AG08396 (cell line): ENCODE results near the gene RPGRIP1L.

ENCODE experiments used
- DNase-seq: peaks from one replicate; pipeline ENCODE4 v3.0.0; 2012; ENCODE audit warnings: low spot score, mixed read lengths

RPGRIP1L gene

DNA sequence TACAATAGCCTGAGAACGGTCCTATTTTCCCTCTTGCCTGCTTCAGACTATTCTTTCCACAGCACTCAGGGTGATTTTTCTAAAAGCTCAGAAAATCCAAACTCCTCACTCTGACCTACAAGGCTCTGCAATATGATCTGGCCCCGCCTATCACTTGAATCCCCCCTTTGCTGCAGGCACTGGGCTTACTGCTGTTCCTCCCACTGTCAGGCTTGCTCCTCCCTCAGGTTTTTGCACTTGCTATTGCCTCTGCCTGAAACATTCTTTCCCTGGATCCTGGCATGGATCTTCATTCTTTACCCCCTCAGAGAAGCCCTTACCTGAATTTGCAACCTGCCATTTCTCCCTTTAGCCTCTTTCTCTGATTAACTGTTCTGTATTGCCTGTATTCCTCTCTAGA is 52.3 kb downstream of the RPGRIP1L start:
- no peak for DNase-seq

DNA sequence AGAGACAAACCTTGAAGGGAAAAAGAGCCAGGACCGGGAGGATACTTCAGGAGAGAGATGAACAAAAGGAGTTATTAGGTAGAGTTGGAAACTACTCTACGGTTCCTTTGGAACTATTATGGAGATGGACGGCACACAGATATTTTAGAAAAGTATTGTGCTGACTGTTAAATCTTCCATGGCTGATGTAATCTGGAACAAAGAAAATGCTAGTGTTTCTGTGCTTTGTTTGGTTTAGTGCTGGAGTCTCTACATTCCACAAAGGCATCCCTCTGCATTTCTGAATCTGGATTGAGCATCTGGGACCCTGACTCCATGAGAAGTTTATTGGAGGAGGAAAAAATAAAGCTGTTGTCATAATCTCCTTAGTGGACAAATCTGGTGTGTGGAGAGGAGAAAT is 57.2 kb downstream of the RPGRIP1L start:
- DNase-seq, result no peak

GRCh38 chr16:53643474-53643873 is 60.2 kb downstream of the RPGRIP1L start:
- DNase-seq, result no peak

- no peak for DNase-seq
Observed at GRCh38 chr16:53642094-53642493, 61.6 kb downstream of the RPGRIP1L start.

GRCh38 chr16:53636978-53637377 is 66.7 kb downstream of the RPGRIP1L start:
- no peak for DNase-seq

DNA sequence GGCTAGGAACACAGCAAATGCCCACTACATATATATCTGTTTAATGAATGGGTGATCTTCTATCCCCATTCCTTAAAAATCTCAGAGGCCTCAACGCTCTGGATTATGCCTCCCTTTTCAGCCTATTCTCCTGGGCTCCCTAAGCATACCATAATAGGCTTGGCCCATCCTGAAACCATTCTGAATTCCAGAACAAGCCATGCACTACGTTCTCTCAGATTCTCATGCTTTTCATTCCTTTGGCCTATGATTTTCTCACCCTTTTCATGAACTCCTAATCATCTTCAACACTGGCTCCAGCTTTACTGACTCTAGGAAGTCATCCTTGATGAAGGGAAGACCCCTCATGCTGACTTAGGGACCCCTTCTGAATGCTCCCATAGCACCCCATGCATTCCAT is 71.1 kb downstream of the RPGRIP1L start:
- no peak for DNase-seq

- DNase-seq, result no peak
Observed at GRCh38 chr16:53631236-53632025, 72.2 kb downstream of the RPGRIP1L start.

DNA sequence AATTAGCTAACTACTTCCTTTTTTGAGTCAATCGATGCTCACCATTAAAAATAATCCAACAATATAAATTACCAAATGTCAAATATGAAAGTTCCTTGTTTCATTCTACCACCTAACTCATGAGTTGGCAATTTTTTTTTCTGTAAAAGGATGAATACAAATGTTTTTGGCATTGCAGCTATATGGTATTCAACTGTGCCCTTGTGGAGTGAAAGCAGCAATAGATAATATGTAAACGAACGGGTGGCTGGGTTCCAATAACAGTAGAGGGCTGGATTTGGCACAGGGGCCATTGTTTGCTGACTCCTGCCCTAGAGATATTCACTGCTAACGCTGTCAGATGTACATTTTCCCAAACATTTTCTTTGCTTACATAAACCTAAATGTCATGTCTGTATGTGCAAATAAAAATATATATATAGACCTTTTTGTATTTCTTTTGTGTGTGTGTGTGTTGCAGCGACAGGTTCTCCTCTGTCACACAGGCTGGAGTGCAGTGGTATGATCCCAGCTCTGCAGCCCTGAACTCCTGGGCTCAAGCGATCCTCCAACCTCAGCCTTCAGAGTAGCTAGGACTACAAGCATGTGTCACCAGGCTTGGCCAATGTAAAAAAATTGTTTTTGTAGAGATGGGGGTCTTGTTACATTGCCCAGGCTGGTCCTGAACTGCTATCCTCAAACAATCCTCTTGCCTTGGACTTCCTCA is 73.9 kb downstream of the RPGRIP1L start:
- DNase-seq, result no peak

- no peak for DNase-seq
Observed at GRCh38 chr16:53629151-53629550, 74.5 kb downstream of the RPGRIP1L start.

GRCh38 chr16:53626811-53627210 is 76.8 kb downstream of the RPGRIP1L start:
- no peak for DNase-seq

- DNase-seq, result no peak
Observed at GRCh38 chr16:53626161-53626560, 77.5 kb downstream of the RPGRIP1L start.

GRCh38 chr16:53625221-53625620 is 78.4 kb downstream of the RPGRIP1L start:
- no peak for DNase-seq

- no peak for DNase-seq
Observed at GRCh38 chr16:53622315-53622714, 81.3 kb downstream of the RPGRIP1L start.

DNA sequence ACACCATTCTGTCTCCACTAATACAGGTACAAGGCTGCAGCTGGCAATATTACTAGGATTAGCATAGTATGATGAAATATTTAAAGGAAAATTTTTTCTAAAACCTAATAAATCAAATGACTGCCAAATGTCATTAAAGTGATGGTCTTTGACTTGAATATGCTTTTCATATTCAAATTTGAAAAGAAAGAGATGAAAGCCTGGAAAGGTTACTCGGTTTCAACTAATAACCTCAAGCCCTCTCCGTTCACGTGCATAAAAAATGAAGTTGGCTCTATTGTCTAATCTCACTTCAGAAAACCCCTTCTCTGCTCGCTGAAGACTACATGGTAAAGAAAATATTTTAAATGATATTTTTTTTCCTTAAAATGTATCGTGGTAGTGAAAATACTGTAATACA is 83.2 kb downstream of the RPGRIP1L start:
- DNase-seq, result no peak

- DNase-seq, result no peak
Observed at GRCh38 chr16:53619235-53619634, 84.4 kb downstream of the RPGRIP1L start.

GRCh38 chr16:53614346-53614745 is 89.3 kb downstream of the RPGRIP1L start:
- DNase-seq, result no peak

DNA sequence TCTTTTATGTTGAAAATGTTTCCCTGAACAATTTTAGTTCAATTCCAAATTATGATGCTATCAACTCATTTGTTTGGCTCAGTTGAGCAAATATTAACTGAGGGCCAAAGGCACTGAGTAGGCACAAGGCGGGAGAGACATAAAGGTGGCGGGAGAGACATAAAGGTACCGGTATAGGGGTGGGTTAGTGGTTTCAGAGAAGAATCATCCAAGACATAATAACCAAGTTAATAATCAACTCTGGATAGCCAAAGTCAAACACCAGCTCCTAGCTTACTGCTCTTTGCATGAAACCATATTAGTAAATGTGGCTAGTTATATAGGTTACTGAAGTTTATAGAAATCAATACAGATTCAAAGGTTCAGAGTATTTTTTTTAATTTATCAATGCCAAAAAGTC is 91.7 kb downstream of the RPGRIP1L start:
- no peak for DNase-seq

GRCh38 chr16:53611179-53611696 is 92.4 kb downstream of the RPGRIP1L start:
- DNase-seq, result no peak

DNA sequence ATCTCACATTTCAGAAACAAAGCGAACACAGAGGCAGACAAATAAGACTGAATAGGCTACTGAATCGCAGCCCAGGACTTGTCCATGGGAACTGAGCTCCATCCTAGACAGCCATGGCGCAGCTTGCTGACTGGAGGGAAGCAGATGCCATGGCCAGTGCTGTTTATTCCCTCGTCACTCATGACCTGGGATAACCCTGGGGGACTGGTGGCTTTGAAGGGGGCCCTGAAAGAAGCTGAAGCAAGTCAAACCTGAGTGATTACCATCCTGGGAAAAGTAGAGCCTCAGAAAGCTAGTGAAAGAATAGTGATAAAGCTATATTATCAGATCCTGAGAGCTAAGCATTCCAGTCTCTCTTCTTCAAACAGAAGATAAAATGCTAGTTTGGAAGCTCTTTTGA is 94.1 kb downstream of the RPGRIP1L start:
- DNase-seq, result no peak

DNA sequence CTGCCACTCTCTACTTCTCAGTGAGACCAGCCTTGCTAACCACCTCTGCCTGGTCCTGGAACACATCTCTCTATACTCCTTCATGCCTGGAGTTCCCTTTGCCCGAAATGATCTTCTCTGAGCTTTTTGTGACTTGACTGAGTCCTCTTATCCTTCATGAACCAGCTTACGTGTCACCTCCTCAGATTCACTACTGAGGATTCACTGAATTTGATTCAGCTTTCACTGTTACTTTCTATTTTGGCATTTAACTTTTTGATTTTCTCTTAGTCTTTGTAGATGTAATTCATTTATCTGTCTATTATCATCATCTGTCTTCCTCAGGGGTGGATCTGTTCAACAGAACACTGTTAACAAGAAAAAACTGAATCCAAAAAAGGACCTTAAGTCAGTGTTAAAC is 95.6 kb downstream of the RPGRIP1L start:
- no peak for DNase-seq

GRCh38 chr16:53605831-53606400 is 97.7 kb downstream of the RPGRIP1L start:
- no peak for DNase-seq

DNA sequence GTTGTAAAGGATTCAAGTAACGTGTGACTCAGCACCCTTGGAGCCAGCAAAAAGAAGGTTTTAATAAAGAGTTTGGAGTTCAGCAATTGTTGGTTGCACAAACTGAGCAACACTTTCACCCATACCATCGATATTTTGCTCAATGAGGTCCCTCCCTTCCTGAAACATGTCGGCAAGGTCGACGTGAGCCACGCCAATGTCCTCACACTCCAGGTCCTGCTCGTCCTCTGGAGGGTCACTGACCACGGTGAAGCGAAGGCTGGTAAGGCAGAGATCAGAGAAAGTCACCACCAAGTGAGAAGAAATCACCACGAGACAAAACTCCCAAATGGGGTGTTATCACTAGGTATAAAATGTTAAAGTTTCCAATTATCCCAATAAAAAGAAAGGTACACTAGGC is 98.3 kb downstream of the RPGRIP1L start:
- no peak for DNase-seq

- DNase-seq, result no peak
Observed at GRCh38 chr16:53601961-53602360, 101.7 kb downstream of the RPGRIP1L start.
